ENCODE results near the gene CLEC3B.
"Not testable (repeated sequence)": the region's sequence is repeated elsewhere in the genome, so short reads cannot be mapped to it uniquely, and the experiment has no call there.

Gene CLEC3B

DNA sequence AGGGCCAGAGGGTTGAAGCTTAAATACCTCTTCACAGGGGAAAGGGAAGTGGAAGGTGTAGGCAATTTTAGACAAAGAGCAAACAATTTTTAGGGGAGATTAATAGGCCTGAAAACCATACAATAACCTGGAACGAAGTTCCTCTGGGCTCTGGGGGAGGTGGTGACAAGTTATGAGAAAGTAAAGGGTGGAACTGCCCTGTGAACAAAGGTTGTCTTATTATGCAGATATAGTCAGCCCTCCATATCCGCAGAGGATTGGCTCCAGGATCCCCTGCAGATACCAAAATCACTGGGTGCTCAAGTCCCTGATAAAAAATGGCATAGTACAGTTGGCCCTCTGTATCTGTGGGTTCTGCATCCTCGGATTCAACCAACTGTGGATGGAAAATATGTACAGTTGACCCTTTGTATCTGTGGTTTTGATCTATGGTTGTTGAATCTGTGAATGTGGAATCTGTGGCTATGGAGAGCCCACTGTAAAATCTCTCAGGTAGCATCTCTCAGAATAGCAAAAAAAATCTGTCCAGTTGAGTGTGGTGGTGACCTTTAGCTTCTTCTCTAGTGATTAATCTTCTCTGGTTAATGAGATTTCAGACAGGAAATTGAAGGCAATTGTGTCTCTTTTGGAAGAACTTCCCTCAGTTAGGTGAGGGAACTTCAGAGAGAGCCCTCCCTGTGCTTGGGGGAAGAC lies 40.2 kb downstream of the CLEC3B start:
- no peak for DNase-seq

DNA sequence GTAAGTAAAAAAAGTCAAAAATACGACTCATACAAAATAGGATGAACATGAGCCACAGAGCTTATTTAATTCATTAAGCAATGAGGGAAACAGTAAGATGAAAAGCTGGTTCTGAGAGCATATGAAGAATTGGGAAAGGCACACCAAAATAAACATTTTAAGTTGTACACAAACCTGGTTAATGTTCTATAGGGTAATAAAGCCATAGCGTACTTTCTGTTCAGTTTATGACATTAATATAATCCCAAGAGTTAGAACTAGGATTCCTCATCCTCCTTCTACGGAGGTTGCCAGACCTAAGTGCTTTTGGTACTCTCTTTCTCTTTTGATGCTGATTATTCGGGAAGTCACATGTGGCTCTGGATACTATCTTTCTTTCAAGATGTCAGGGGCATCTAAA lies 41.4 kb downstream of the CLEC3B start:
- DNase-seq, result no peak

DNA sequence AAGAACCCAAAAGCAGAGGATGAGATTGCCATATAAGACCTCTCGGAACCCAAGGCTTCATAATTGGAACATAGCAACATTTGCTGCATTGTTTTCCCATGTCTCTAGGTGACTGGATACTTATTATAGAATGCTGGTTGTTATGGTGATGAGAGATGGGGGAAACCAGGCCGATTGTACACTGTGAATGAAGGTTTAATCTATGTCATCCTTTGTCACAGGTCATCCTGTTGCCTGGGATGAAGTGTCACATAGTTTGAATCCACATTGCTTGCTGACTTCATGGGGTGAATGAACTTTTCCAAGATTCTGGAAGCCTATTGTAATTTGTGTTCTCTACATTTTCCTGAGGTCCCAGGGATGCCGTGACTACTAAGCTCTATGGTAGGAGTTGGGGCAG lies 41.8 kb downstream of the CLEC3B start:
- no peak for DNase-seq

DNA sequence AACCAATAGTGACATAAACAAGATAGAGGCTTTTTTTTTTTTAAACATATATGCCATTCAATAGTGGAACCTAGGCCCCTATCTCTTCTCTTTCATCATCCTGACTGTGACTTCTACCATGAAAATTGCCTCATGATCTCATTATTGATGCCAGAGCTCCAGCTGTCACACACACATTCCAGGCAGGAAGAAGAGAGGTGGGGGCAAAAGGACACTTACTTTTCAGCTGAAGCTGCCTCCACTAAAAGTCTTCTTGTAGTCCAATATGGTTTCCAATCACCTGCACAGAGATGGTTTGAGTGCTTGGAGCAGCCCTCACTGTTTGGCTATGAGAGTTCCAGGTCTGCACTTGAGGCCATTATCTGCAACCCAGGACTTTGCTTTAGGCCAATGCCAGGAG lies 45.0 kb downstream of the CLEC3B start:
- DNase-seq, result no peak

DNA sequence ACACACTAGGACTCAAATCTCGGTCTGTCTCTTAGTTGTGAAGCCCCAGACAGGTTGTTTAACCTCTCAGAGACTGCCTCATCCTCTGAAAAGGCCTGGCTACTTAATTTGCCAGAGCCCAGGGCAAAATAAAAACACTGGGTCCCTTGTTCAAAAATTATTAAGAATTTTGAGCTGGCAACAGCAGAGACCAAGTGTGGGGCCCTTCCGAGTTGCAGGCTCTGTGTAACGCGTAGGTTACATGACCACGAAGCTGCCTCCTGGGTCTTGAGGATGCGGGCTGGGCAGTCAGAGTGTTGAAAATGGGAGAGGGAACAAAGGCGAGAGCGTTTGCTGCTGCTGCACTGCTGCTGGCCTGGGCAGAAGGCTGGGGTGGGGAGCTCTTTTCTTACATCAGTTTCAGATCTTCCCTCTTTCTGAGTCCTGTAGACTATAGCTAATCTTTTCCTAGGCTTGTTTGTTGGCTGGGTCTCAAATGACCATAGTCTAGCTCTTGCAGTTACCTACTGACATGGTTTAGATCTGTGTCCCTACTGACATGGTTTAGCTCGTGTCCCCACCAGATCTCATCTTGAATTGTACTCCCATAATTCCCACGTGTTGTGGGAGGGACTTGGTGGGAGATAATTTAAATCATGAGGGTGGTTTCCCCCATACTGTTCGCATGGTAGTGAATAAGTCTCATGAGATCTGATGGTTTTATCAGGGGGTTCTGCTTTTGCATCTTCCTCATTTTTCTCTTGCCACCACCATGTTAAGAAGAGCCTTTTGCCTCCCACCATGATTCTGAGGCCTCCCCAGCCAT lies 49.9 kb downstream of the CLEC3B start:
- DNase-seq, result no peak

DNA sequence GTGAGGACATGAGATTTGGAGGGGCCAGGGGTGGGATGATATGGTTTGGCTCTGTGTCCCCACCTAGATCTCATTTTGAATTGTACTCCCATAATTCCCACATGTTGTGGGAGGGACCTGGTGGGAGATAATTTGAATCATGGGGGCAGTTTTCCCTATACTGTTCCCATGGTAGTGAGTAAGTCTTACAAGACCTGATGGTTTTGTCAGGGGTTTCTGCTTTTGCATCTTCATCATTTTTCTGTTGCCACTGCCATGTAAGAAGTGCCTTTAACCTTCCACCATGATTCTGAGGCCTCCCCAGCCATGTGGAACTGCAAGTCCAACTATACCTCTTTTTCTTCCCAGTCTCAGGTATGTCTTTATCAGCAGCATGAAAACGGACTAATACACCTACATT lies 52.2 kb downstream of the CLEC3B start:
- DNase-seq, result not testable (repeated sequence)

DNA sequence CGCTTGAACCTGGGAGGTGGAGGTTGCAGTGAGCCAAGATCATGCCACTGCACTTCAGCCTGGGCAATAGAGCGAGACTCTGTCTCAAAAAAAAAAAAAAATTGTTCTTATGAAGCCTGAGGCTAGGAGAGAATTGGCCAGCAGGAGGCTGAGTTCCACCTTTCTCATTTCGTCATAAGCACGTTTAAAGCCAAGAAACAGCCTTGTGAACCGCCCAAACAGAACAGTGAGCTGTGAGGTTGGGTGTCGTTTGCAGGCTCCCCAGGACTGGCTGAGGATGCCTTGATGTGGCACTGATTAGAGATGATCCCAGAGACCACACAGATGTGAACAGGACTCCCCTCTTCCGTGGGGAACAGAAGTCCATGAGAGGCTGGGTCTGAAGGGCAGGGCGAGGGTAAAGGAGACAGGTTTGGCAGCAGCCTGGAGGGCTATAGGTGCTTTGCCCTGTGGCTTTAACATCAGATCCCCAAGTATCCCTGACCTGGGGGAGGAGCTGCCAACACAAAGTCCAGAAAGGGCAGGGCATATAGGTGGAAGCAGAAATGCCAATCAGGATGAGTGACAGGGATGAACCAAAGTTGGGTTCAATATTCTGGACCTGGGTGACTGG lies 52.9 kb downstream of the CLEC3B start:
- no peak for DNase-seq

DNA sequence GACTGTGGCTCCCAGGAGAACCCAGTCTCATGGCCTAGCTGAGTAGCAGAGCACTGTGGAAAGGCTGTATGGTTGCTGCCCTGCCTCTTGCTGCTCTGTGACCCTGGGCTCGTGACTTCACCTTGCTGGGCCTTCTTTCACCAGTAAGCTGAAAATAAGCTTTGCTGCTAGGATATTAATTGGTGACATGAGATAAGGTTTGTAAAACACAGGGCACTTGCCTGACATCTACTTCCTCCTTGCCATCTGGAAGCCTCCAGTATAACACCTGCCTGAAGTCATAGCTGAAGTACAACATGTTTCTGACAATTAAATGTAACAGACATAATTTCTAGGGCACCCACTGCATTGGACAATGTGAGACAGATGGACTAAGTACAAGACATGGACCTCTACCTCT lies 53.6 kb downstream of the CLEC3B start:
- DNase-seq, result no peak

DNA sequence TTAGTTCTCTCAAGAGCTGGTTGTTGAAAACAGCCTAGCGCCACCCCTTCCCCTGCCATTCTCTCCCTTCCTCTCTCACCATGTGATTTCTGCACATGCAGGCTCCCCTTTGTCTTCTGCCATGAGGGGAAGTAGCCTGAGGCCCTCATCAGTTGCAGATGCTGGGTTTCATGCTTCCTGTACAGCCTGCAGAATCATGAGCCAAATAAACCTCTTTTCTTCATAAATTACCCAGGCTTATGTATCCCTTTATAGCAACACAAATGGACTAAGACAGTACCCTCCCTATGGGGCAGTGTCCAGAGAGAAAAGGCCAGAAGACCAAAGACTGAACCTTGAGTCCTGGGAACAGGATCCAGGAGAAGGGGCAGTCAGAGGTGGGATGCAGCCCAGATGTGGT lies 54.7 kb downstream of the CLEC3B start:
- no peak for DNase-seq

DNA sequence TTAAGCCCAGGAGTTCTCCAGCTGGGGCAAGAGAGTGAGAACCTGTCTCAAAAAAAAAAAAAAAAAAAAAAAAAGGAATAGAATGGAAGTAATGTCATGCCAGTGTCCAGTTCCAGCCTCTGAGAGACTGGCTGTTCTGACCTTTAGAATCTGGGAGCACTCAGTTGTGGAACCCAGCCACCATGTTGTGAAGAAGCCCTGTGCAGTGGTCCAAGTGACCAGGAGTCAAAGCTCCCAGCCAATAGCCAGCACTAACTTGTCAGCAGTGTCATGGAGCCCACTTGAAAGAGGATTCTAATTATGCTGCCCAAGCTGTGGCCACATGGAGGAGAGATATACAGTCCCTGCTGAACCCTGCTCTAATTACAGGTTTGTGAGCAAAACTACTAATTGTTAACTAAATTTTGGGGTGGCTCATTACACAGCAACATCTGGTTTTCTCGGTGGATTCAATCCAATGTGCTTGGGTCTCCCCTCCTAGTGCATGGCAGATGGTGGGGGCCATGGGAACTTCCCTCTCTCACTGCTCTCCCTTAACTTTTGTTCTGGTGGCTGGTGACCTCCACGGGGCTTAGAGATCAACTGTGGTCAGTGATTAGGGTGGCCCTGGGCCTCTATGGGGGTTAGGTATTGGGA lies 55.5 kb downstream of the CLEC3B start:
- DNase-seq, result no peak

DNA sequence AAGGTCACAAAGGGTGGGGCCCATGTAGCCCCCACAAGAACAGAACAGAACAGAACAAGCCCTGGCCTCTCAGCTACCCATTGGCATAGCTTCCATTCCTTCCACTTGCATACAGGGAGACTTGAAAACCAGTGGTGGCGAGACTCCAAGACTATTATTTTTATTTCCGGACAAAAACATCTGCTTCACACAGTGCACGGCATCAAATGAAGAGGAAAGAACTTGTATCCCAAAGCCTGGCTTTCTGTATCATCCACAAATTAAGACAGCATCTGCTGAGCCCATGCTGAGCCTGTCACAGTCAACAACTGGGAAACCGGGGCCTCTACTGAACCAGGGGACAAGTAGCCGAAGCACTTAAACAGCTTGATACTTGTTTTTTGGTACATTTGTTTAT lies 56.0 kb downstream of the CLEC3B start:
- DNase-seq, result no peak

DNA sequence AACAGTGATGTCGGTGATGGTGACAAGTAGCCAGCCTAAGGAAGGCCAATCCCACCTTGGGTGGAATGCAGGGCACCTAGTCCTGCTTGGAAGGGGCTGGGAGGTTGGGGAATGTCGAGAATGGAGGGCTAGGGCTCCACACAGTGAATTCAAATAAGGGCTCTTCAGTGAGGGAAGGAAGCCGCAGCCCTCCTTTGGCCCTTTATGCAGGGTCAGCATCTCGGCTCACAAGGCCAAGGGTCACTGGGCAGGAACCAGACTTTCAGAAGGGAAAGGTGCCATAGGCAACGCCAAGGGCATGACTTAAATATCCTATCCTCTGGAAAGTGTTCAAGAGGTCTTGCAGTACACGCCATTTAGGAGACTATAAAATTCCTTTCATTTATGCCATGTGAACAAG lies 56.9 kb downstream of the CLEC3B start:
- no peak for DNase-seq

DNA sequence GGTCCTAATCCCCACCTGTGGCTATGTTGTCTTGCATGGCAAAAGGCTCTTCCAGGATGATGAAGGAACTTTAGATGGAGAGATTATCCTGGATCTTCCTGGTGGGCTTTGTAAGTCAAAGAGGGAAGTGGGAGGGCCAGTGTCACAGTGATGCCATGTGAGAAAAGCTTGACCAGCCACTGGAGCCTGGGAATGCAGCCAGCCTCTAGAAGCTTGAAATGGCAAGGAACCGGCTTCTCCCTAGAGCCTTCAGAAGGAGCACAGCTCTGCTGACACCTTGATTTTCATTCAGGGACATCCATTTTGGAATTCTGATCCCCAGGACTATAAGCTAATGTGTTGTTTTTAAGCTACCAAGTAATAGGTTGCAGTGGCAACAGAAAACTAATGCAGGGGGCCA lies 58.3 kb downstream of the CLEC3B start:
- DNase-seq, result no peak

DNA sequence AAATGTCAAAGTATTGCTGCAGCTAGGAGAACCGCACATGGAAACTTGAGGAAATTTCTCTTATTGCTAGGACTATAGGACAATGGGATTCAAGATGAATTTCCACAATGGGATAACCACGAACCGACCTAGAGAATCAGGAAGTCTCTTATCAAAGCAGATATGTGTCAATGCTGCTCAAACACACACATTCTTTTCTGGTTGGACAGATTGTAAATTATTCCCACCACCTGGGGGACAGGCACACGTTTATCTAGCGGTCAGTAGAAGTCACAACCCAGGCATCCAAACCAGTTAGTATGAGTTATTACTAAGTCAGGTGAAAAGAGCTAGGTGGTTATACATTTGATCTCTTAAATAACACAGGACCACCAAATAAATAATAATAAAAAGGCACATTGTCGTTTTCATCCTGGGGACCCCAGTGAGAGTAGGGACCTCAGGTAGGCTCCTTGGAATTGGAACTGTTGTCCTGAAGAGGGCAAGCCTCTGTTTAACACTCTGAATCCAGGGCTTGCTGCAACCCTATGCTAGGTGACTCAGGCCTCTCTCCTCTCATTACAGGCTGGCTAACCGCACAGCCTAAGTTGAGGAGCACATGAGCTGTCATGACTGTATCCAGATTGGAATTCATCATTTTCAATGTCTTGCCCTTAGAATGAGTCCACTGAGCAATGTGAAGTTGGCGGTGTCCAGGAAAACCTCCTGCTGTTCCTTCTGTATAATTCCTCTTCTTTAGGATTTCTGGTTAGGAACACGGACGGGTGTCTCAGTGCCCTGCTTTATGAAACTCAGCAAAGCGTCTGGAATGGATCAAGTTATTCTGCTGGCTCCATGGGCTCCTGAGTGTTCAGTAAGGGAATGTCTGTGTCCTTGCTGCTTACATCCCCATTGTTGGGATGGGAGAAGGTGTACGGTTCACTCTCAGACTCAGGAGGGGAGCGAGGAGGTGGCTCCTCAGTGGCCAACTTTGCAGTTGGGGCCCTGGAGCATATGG lies 59.0 kb downstream of the CLEC3B start:
- DNase-seq, result no peak

All from C1 segment of cervical spinal cord (tissue), 14 donors.